Measurements from ENCODE around the gene ZNF619. TPM values are rescaled to one million over a fixed set of nuclear protein-coding genes. Genes with fewer than 3 reads are reported as not detected.
"Not testable (repeated sequence)": the region's sequence is repeated elsewhere in the genome, so short reads cannot be mapped to it uniquely, and the experiment has no call there.

ZNF619 gene
- total and polyA plus RNA-seq, 2 of the 13 experiments (the other 11 are each of a cell fraction or from before 2014, with no cell fraction given), result 0.83 to 5.2 TPM

GRCh38 chr3:40460481-40460880 is 16.4 kb upstream of the ZNF619 start:
- Histone ChIP-seq H3K79me2 (ENCODE audit: insufficient read depth, low read length) (peaks cover 33% of the 10 kb centered on the region), H3K4me1 (ENCODE audit: insufficient read depth, low read length) (peaks cover 33% of the 10 kb centered on the region), H3K36me3 (replicated peaks in 1 of 2; ENCODE audit: control insufficient read depth in 1 of 2, insufficient read depth in 2 of 2, low read length in 2 of 2) (peaks cover 8 to 36% of the 10 kb centered on the region in 2 experiments), H4K20me1 (ENCODE audit: insufficient read depth, low read length) (peaks cover 21% of the 10 kb centered on the region)
- POLR2A ChIA-PET, result interaction anchor here (0.7 to 3.9 kb wide), 3 partner anchors 16 to 1377 kb away, joined by 3 to 37 read pairs (median 9); partner anchors contain the start of genes ZNF619 and ZNF620
- H3K27ac ChIP-seq (ENCODE audit: extremely low read length, insufficient read depth, low read length); H2AFZ ChIP-seq (ENCODE audit: low read length); H3K27me3 ChIP-seq (ENCODE audit: control insufficient read depth in 1 of 2, insufficient read depth in 2 of 2, low read length in 2 of 2); FAIRE-seq; H3K4me2 ChIP-seq (ENCODE audit: low read depth, low read length); in situ Hi-C loops (cut with HindIII; ENCODE audit: extremely low pct_ligation_motif_present, low pct_unique_long_range_greater_than_20kb); BruUV-seq (replicated peaks); intact Hi-C loops (cut with micrococcal nuclease; ENCODE audit: unreplicated experiment); CTCF ChIA-PET (ENCODE audit: low intra/inter-chr PET ratio, low total read pairs); H3K4me3 ChIP-seq (replicated peaks in 1 of 3; ENCODE audit: insufficient read depth in 1 of 3, low read depth in 2 of 3, low read length in 3 of 3); H3K9ac ChIP-seq (ENCODE audit: insufficient read depth, low read depth, low read length); DNase-seq (ENCODE audit: low spot score); H3K9me3 ChIP-seq (ENCODE audit: low read length); ATAC-seq: not testable (repeated sequence)
- peak; percentile 51; the same call in 1 of the 2 replicates for TF ChIP-seq CEBPB (IDR thresholded peaks at IDR 0.05; ENCODE audit: borderline replicate concordance, low read depth, low read length)
- TF ChIP-seq CEBPG (CRISPR knock-in tag; IDR thresholded peaks at IDR 0.05), result peak; percentile 28; the same call in 1 of the 2 replicates
- 89% methylated on average over 5 of the region's 6 CpGs for WGBS (ENCODE audit: low lambda C conversion rate)

DNA sequence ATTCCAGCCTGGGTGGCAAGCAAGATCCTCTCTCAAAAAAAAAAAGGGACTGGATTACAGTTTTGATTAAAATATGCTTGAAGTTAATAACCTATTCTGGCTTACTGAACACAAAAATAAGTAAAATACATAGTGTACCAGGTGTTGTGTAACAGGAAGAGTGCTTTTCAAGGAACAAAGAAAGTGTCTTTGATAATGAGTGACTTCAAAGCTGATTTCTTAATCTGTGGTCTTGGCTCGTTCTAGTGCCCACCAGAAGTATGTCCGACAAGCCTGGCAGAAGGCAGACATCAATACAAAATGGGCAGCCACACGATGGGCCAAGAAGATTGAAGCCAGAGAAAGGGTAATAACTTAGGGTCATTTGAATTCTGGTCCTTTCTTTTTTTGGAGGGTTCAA is 15.8 kb upstream of the ZNF619 start:
- no peak for FAIRE-seq
- Histone ChIP-seq H3K79me2 (ENCODE audit: insufficient read depth, low read length) (peaks cover 33% of the 10 kb centered on the region), H3K27ac (ENCODE audit: extremely low read length, insufficient read depth, low read length) (no peak overlapping the region), H3K36me3 (replicated peaks in 1 of 2; ENCODE audit: control insufficient read depth in 1 of 2, insufficient read depth in 2 of 2, low read length in 2 of 2) (peaks cover 8 to 36% of the 10 kb centered on the region in 2 experiments), H3K9me3 (ENCODE audit: low read length) (no peaks in the 10 kb centered on the region), H2AFZ (ENCODE audit: low read length) (no peak overlapping the region), H3K4me1 (ENCODE audit: insufficient read depth, low read length) (peaks cover 30% of the 10 kb centered on the region), H3K27me3 (ENCODE audit: control insufficient read depth in 1 of 2, insufficient read depth in 2 of 2, low read length in 2 of 2) (no peaks in the 10 kb centered on the region; a peak in 1 of 5 replicates), H3K9ac (ENCODE audit: insufficient read depth, low read depth, low read length) (no peak overlapping the region), H3K4me2 (ENCODE audit: low read depth, low read length) (no peak overlapping the region), H4K20me1 (ENCODE audit: insufficient read depth, low read length) (peaks cover 21% of the 10 kb centered on the region), H3K4me3 (replicated peaks in 1 of 3; ENCODE audit: insufficient read depth in 1 of 3, low read depth in 2 of 3, low read length in 3 of 3) (no peak overlapping the region)
- BruUV-seq (replicated peaks), result no TSS peak
- intact Hi-C loops (cut with micrococcal nuclease; ENCODE audit: unreplicated experiment) (no loop called here), in situ Hi-C loops (cut with HindIII; ENCODE audit: extremely low pct_ligation_motif_present, low pct_unique_long_range_greater_than_20kb) (no loop called here)
- 97% methylated on average over 3 of the region's 3 CpGs for WGBS (ENCODE audit: low lambda C conversion rate)
- TF ChIP-seq RBFOX2 (IDR thresholded peaks at IDR 0.05; ENCODE audit: low read depth, low read length) (peak; percentile 31; the same call in 1 of the 2 replicates), THRA (CRISPR knock-in tag; IDR thresholded peaks at IDR 0.05; ENCODE audit: borderline replicate concordance) (no peak)
- ATAC-seq, result no peak
- DNase-seq (ENCODE audit: low spot score), result no peak
- POLR2A ChIA-PET, result interaction anchor here (0.7 to 1.3 kb wide), 2 partner anchors 8 to 45 kb away, joined by 3 read pairs; partner anchors contain the start of gene ZNF620
- CTCF ChIA-PET (ENCODE audit: low intra/inter-chr PET ratio, low total read pairs), result no interaction called here

All from HepG2 (cell line).